Stimulated activated CD8-positive, alpha-beta memory T cell treated with anti-CD3 and anti-CD28 coated beads, Interleukin-15, amount 100 ng/mL, for 24 hours (primary cell): ENCODE data around the gene NRP2.

Experiments
- DNase-seq: peaks from one replicate; pipeline ENCODE4 v3.0.0-alpha.2; 2020; ENCODE audit warnings: low read depth

The NRP2 gene

GRCh38 chr2:205776139-205776538 is 93.8 kb downstream of the NRP2 start:
- no peak for DNase-seq

- no peak for DNase-seq
These were observed 94.4 kb downstream of the NRP2 start for GRCh38 chr2:205776720-205777119.

- no peak for DNase-seq
These were observed 96.1 kb downstream of the NRP2 start for GRCh38 chr2:205778356-205778755.

GRCh38 chr2:205780645-205781044 is 98.3 kb downstream of the NRP2 start:
- no peak for DNase-seq

- no peak for DNase-seq
These were observed 99.1 kb downstream of the NRP2 start for GRCh38 chr2:205781244-205781931.

GRCh38 chr2:205782941-205783340 is 100.6 kb downstream of the NRP2 start:
- DNase-seq = no peak

GRCh38 chr2:205783872-205784499 is 101.7 kb downstream of the NRP2 start:
- no peak for DNase-seq

- no peak for DNase-seq
These were observed 103.4 kb downstream of the NRP2 start for GRCh38 chr2:205785507-205786260.

GRCh38 chr2:205786976-205787375 is 104.7 kb downstream of the NRP2 start:
- DNase-seq = no peak

- no peak for DNase-seq
These were observed 105.5 kb downstream of the NRP2 start for GRCh38 chr2:205787761-205788160.

- no peak for DNase-seq
These were observed 107.6 kb downstream of the NRP2 start for GRCh38 chr2:205789906-205790305.

- no peak for DNase-seq
These were observed 110.6 kb downstream of the NRP2 start for GRCh38 chr2:205792908-205793307.

- DNase-seq = no peak
These were observed 114.6 kb downstream of the NRP2 start for GRCh38 chr2:205796805-205797313.

GRCh38 chr2:205797866-205798265 is 115.6 kb downstream of the NRP2 start:
- DNase-seq = no peak

- no peak for DNase-seq
These were observed 117.9 kb downstream of the NRP2 start for GRCh38 chr2:205800224-205800623.

- no peak for DNase-seq
These were observed 118.5 kb downstream of the NRP2 start for GRCh38 chr2:205800773-205801172.

GRCh38 chr2:205802065-205802464 is 119.8 kb downstream of the NRP2 start:
- DNase-seq = no peak

- DNase-seq = no peak
These were observed 120.6 kb downstream of the NRP2 start for GRCh38 chr2:205802941-205803340.

GRCh38 chr2:205803500-205803899 is 121.2 kb downstream of the NRP2 start:
- DNase-seq = no peak

- no peak for DNase-seq
These were observed 122.8 kb downstream of the NRP2 start for GRCh38 chr2:205805136-205805535.

GRCh38 chr2:205806143-205806905 is 124.0 kb downstream of the NRP2 start:
- DNase-seq = no peak

- DNase-seq = no peak
These were observed 124.9 kb downstream of the NRP2 start for GRCh38 chr2:205807229-205807628.
